ENCODE results near the gene SLC22A1.

Gene SLC22A1

GRCh38 chr6:160180706-160181105 lies 59.1 kb downstream of the SLC22A1 start:
- DNase-seq, result no peak

- DNase-seq, result no peak
Measured at GRCh38 chr6:160188773-160189172, 67.2 kb downstream of the SLC22A1 start.

- DNase-seq, result no peak
Measured at GRCh38 chr6:160190081-160190480, 68.5 kb downstream of the SLC22A1 start.

DNA sequence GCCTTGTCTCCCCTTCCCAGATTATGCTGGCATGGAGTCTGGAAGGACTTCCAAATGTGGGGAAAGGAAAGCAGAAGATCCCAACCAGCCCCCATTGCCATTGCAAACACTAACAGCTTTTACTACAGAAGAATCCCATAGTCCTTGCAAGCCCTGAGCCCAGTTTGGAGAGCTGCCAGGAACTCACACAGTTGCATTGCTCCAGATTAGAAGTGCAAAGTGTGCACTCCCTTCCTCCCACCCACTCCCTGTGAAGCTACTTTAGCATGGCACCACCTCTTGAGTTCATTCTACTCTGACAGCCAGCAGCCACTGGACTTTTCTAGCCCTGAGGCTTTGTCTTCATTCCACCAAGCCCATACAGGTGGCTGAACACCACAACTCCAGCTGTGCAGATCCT lies 69.4 kb downstream of the SLC22A1 start:
- DNase-seq, result no peak

DNA sequence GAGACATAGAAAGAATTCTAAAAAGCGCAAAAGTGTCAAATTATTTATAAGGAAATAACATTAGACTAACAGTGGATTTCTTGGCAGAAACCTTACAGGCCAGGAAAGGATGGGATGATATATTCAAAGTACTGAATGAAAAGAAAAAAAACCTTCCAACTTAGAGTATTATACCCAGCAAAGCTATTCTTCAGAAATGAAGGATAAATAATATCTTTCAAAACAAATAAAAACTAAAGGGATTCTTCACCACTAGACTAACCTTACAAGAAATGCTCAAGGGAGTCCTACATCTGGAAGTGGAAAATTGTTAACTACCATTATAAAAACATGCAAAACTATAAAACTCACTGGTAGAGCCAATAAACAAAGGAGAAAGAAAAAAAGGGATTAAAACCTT lies 71.2 kb downstream of the SLC22A1 start:
- DNase-seq, result no peak

- DNase-seq, result no peak
Measured at GRCh38 chr6:160194808-160195207, 73.2 kb downstream of the SLC22A1 start.

DNA sequence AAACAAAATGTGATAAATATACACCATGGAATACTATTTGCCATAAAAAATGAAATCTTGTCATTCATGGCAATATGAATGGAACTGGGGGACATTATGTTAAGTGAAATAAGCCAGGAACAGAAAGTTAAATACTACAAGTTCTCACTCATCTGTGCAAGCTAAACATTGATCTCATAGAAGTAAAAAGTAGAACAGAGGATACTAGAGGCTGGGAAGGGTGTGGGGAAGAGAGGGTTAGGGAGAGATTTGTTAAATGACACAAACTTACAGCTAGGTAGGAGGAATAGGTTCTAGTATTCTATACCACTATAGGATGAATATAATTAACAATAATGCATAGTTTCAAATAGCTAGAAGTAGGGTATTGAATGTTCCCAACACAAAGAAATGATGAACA lies 76.0 kb downstream of the SLC22A1 start:
- no peak for DNase-seq

DNA sequence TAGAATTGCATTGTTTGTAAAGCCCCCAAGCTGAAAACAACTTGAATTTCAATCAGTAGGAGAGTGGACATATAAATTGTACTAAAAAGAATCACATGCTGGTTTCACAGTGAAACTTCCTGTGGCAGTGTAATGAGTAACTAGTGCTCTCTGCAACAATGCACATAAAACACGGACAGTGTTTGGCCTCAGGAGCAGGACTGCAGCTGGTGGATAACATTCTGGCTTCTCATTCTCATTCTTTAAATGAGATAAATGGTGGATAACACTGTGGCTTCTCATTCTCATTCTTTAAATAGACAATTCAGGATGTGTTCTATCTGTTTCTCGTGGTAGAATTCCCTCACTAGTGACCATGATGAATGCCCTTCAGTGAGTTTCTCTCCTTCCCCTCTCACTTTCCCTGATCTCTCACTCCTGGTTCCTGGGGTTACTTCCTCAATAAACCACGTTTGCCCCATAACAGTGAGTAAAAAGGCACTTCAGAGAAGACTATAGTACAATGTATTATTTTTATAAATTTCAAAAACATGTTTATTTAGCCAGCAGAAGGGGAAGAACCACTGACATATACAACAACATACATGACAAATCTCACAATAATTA lies 77.1 kb downstream of the SLC22A1 start:
- no peak for DNase-seq

DNA sequence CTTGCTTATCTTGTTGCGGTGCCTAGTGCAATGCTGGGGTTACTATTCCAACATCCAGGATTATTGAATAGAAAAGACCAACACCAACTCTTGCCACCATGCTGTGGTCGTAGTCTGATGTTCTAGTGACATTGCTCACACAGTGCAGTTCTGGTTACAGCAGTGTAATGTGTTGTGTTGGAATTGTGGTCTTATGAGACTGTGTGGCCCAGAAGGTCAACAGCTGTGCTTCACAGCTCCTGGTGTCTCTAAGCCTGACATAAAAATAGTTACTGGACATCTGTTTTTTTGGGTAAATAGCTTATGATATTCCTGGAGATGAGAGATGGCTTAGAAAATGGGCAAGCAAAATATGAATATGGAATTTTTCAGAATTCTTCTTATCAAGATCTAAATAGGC lies 79.4 kb downstream of the SLC22A1 start:
- no peak for DNase-seq

DNA sequence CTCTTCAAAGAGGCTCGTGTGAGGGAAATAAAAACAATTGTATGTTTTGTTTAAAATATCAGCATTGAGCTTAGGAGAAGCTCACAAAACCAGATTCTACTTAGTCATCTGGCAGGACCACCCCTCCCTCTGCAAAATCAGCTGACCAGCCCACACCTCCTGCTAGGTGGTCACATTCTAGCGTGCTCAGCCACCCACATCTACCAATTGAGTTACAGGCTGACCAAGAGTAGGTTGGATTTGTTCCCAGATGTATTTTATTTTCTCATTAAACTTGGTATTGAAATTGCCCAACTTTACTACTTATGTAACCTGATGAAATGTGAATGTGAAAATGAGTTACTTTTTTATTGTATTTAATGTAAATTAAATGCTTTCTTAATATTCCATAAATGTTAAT lies 80.8 kb downstream of the SLC22A1 start:
- no peak for DNase-seq

DNA sequence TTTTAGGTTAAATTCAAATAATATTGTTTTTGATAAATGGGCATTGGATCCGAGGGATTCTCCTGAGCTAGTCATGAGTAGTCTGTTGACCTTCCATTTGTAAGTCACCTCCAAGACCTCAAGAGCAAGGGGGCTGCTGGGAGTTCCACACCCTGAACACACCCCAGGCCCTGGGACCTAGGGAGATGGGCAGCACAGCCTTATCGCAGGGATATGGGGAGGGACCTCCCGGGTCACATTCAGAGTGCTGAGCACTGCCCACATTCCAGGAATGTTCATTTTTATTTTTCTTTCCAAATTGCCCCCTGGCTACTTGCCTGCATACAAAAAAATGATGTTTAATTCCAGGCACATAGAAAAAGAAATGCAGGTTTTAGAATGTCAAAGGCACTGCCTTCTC lies 81.5 kb downstream of the SLC22A1 start:
- DNase-seq, result no peak

GRCh38 chr6:160203522-160203921 lies 81.9 kb downstream of the SLC22A1 start:
- DNase-seq, result no peak

- DNase-seq, result no peak
Measured at GRCh38 chr6:160203953-160204352, 82.3 kb downstream of the SLC22A1 start.

GRCh38 chr6:160204710-160205109 lies 83.1 kb downstream of the SLC22A1 start:
- no peak for DNase-seq

DNA sequence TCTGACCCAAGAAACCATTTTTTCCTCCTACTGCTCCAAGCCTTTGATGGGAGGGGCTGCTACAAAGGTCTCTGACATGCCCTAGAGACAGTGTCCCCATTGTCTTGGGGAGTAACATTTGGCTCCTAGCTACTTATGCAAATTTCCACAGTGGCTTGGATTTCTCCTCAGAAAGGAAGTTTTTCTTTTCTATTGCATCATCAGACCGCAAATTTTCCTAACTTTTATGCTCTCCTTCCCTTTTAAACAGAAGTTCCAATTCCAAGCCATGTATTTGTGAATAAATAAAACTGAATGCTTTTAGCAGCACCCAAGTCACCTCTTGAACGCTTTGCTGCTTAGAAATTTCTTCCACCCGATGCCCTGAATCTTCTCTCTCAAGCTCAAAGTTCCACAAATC lies 86.0 kb downstream of the SLC22A1 start:
- DNase-seq, result no peak

Measured in DMS153 (cell line).